Activated CD4-positive, alpha-beta T cell treated with anti-CD3 and anti-CD28 coated beads for 1 hour (primary cell): ENCODE measurements around the gene RUFY3.

ENCODE experiments used
- DNase-seq: peaks from one replicate; pipeline ENCODE4 v3.0.0-alpha.2; 2020

The RUFY3 gene

GRCh38 chr4:70842761-70843435 lies 121.1 kb downstream of the RUFY3 start:
- no peak for DNase-seq

- DNase-seq = no peak
Observed at GRCh38 chr4:70844180-70844579, 122.4 kb downstream of the RUFY3 start.

GRCh38 chr4:70849291-70849690 lies 127.5 kb downstream of the RUFY3 start:
- no peak for DNase-seq

- no peak for DNase-seq
Observed at GRCh38 chr4:70855464-70855863, 133.7 kb downstream of the RUFY3 start.
